ENCODE results near the gene ERFE. TPM values are rescaled to one million over a fixed set of nuclear protein-coding genes. Genes with fewer than 3 reads are reported as not detected.

The ERFE gene
- total and polyA plus RNA-seq, 9 of the 15 experiments (the other 6 are each of a cell fraction or from before 2014, with no cell fraction given) = 0.55 to 8.2 (median 3.7) TPM

GRCh38 chr2:238149841-238150572 lies 8.8 kb upstream of the ERFE start:
- no peaks in the 10 kb centered on the region for H3K9me3 ChIP-seq (replicated peaks; ENCODE audit: control insufficient read depth, insufficient read depth, low read depth, low read length)

More at GRCh38 chr2:238149841-238150572, 8.8 kb upstream of the ERFE start:
- BruUV-seq (replicated peaks) = no TSS peak
- H3K4me3 ChIP-seq = no peak overlapping the region
- no peaks in the 10 kb centered on the region for H3K27me3 ChIP-seq (ENCODE audit: control insufficient read depth in 2 of 2, insufficient read depth in 2 of 2, low read length in 2 of 2)
- H3K27ac ChIP-seq (ENCODE audit: extremely low read depth, low read depth, low read length) = no peak overlapping the region
- H3K4me1 ChIP-seq (replicated peaks in 1 of 2; ENCODE audit: control insufficient read depth in 2 of 2, insufficient read depth in 2 of 2, low read length in 2 of 2) = peaks cover 0 to 45% of the 10 kb centered on the region in 2 experiments; a peak in 4 of 5 replicates
- H2AFZ ChIP-seq (ENCODE audit: low read depth, low read length) = no peak overlapping the region
- no peaks in the 10 kb centered on the region for H3K79me2 ChIP-seq (ENCODE audit: control insufficient read depth, insufficient read depth, low read length)
- no peaks in the 10 kb centered on the region for H4K20me1 ChIP-seq (replicated peaks; ENCODE audit: control insufficient read depth, insufficient read depth, low read length)
- FAIRE-seq = no peak
- ATAC-seq = no peak; the same call in 2 of the 3 replicates
- H3K9ac ChIP-seq (ENCODE audit: insufficient read depth in 1 of 2, low read depth in 2 of 2, low read length in 2 of 2) = 0 out of 4 replicates have a peak overlapping the region, but pooled peaks of 1 of the 2 experiments have one; percentile 26
- H3K4me2 ChIP-seq (ENCODE audit: insufficient read depth, low read length) = no peak overlapping the region
- intact Hi-C loops (cut with micrococcal nuclease) (no loop called here), in situ Hi-C loops (cut with MboI) (no loop called here)
- no peaks in the 10 kb centered on the region for H3K36me3 ChIP-seq (ENCODE audit: control insufficient read depth, insufficient read depth, low read length)
- no peaks in the 10 kb centered on the region for H3K9me1 ChIP-seq (ENCODE audit: control insufficient read depth, insufficient read depth, low read length)
- CTCF ChIA-PET (ENCODE audit: low intra/inter-chr PET ratio) = no interaction called here
- no peak for DNase-seq (ENCODE audit: extremely low read depth in 1 of 4, low spot score in 3 of 4)
- TF ChIP-seq NFIC (IDR thresholded peaks at IDR 0.05) (peak; percentile 70), ZNF639 (CRISPR knock-in tag; conservative IDR thresholded peaks at IDR 0.05 in 1 of 2, IDR thresholded peaks at IDR 0.05 in 1 of 2) (no peak), HLTF (IDR thresholded peaks at IDR 0.05) (no peak), ZNF785 (CRISPR knock-in tag; IDR thresholded peaks at IDR 0.05) (no peak)
- 27% methylated on average over 7 of the region's 14 CpGs for WGBS (ENCODE audit: insufficient coverage, low coverage, missing lambda C conversion rate)
- POLR2A ChIA-PET = interaction anchor here (1.3 kb wide), 1 partner anchor 167 kb away, joined by 3 read pairs; no protein-coding TSS in a partner anchor

All from K562 (cell line).